HK-2 (cell line): ENCODE data around the gene UBQLN4.
"Not testable (repeated sequence)": the region's sequence is repeated elsewhere in the genome, so short reads cannot be mapped to it uniquely, and the experiment has no call there.

Experiments used
- DNase-seq: peaks from one replicate; pipeline ENCODE4 v3.0.0-alpha.2; 2018; ENCODE audit not compliant: unreplicated experiment

The UBQLN4 gene

GRCh38 chr1:156081180-156081916 is 27.8 kb upstream of the UBQLN4 start:
- no peak for DNase-seq

- DNase-seq: no peak
Observed at GRCh38 chr1:156080863-156081179, 27.2 kb upstream of the UBQLN4 start.

- DNase-seq: no peak
Observed at GRCh38 chr1:156080241-156080862, 26.8 kb upstream of the UBQLN4 start.

GRCh38 chr1:156079762-156080161 is 26.2 kb upstream of the UBQLN4 start:
- no peak for DNase-seq

GRCh38 chr1:156078728-156079127 is 25.1 kb upstream of the UBQLN4 start:
- no peak for DNase-seq

GRCh38 chr1:156077430-156077760 is 23.8 kb upstream of the UBQLN4 start:
- DNase-seq: no peak

- DNase-seq: no peak
Observed at GRCh38 chr1:156076609-156077429, 23.2 kb upstream of the UBQLN4 start.

GRCh38 chr1:156075775-156076204 is 22.2 kb upstream of the UBQLN4 start:
- no peak for DNase-seq

- no peak for DNase-seq
Observed at GRCh38 chr1:156075162-156075561, 21.6 kb upstream of the UBQLN4 start.

- no peak for DNase-seq
Observed at GRCh38 chr1:156074661-156075060, 21.1 kb upstream of the UBQLN4 start.

GRCh38 chr1:156073740-156074139 is 20.1 kb upstream of the UBQLN4 start:
- DNase-seq: no peak

GRCh38 chr1:156073110-156073687 is 19.6 kb upstream of the UBQLN4 start:
- no peak for DNase-seq

- no peak for DNase-seq
Observed at GRCh38 chr1:156072251-156072650, 18.7 kb upstream of the UBQLN4 start.

- DNase-seq: not testable (repeated sequence)
Observed at GRCh38 chr1:156071332-156071816, 17.8 kb upstream of the UBQLN4 start.

GRCh38 chr1:156070548-156070947 is 16.9 kb upstream of the UBQLN4 start:
- no peak for DNase-seq

- DNase-seq: no peak
Observed at GRCh38 chr1:156069490-156070455, 16.2 kb upstream of the UBQLN4 start.

GRCh38 chr1:156067262-156067661 is 13.7 kb upstream of the UBQLN4 start:
- no peak for DNase-seq

- no peak for DNase-seq
Observed at GRCh38 chr1:156065871-156066270, 12.3 kb upstream of the UBQLN4 start.

- no peak for DNase-seq
Observed at GRCh38 chr1:156065212-156065611, 11.6 kb upstream of the UBQLN4 start.

- DNase-seq: no peak
Observed at GRCh38 chr1:156064615-156065014, 11.0 kb upstream of the UBQLN4 start.

GRCh38 chr1:156063997-156064285 is 10.3 kb upstream of the UBQLN4 start:
- no peak for DNase-seq
